Measurements from ENCODE around the gene FMN1. TPM values are rescaled to one million over a fixed set of nuclear protein-coding genes. Genes with fewer than 3 reads are reported as not detected.

FMN1 gene
- total and polyA plus RNA-seq, 2 of the 8 experiments (the other 6 are each of a cell fraction or from before 2014, with no cell fraction given), result 0.27 to 3.7 TPM

GRCh38 chr15:33243393-33243792 lies 48.9 kb upstream of the FMN1 start (continued):
- no peak for TF ChIP-seq E2F6 (IDR thresholded peaks at IDR 0.05)
- no peak for TF ChIP-seq SIRT6 (IDR thresholded peaks at IDR 0.05; ENCODE audit: low read length)
- no peak for TF ChIP-seq POLR2A (IDR thresholded peaks at IDR 0.05; ENCODE audit: control extremely low read depth in 1 of 2, low read depth in 2 of 2, low read length in 2 of 2)
- no peak for TF ChIP-seq NANOG (IDR thresholded peaks at IDR 0.05; ENCODE audit: insufficient read depth, low read depth, low read length, poor library complexity, severe bottlenecking)
- TF ChIP-seq CTCF (IDR thresholded peaks at IDR 0.05; ENCODE audit: control extremely low read depth in 1 of 3, insufficient read depth in 1 of 3, low read depth in 1 of 3, low read length in 3 of 3), result no peak
- TF ChIP-seq FOSL1 (IDR thresholded peaks at IDR 0.05; ENCODE audit: insufficient read depth, low read depth, low read length), result no peak
